GM19351 (cell line): Measurements from ENCODE around the gene TMA7.

Experiments
- ATAC-seq: cut with Tn5 transposase; IDR thresholded peaks from one replicate; pipeline ENCODE4 v1.9.1; 2021; ENCODE audit warnings: mild to moderate bottlenecking, moderate library complexity; ENCODE audit not compliant: unreplicated experiment

Gene TMA7

GRCh38 chr3:48408823-48409281, 31.2 kb upstream of the TMA7 start:
- no peak for ATAC-seq

- ATAC-seq, result no peak
Observed at GRCh38 chr3:48409291-48410201, 30.5 kb upstream of the TMA7 start.

- no peak for ATAC-seq
Observed at GRCh38 chr3:48410205-48411040, 29.6 kb upstream of the TMA7 start.

- ATAC-seq, result no peak
Observed at GRCh38 chr3:48411041-48411588, 28.9 kb upstream of the TMA7 start.

GRCh38 chr3:48411606-48412374, 28.3 kb upstream of the TMA7 start:
- ATAC-seq, result no peak

- no peak for ATAC-seq
Observed at GRCh38 chr3:48412375-48413001, 27.6 kb upstream of the TMA7 start.

- no peak for ATAC-seq
Observed at GRCh38 chr3:48413086-48413485, 27.0 kb upstream of the TMA7 start.

GRCh38 chr3:48413611-48414010, 26.4 kb upstream of the TMA7 start:
- ATAC-seq, result no peak

GRCh38 chr3:48414376-48415250, 25.4 kb upstream of the TMA7 start:
- ATAC-seq, result no peak

- no peak for ATAC-seq
Observed at GRCh38 chr3:48415251-48415953, 24.7 kb upstream of the TMA7 start.

GRCh38 chr3:48416091-48416505, 24.0 kb upstream of the TMA7 start:
- ATAC-seq, result no peak

- no peak for ATAC-seq
Observed at GRCh38 chr3:48416546-48416945, 23.5 kb upstream of the TMA7 start.

- ATAC-seq, result no peak
Observed at GRCh38 chr3:48417529-48418108, 22.4 kb upstream of the TMA7 start.

- no peak for ATAC-seq
Observed at GRCh38 chr3:48418140-48418539, 21.9 kb upstream of the TMA7 start.

- no peak for ATAC-seq
Observed at GRCh38 chr3:48418651-48419050, 21.4 kb upstream of the TMA7 start.

- no peak for ATAC-seq
Observed at GRCh38 chr3:48419149-48419548, 20.9 kb upstream of the TMA7 start.

- ATAC-seq, result no peak
Observed at GRCh38 chr3:48419597-48419996, 20.5 kb upstream of the TMA7 start.

GRCh38 chr3:48420561-48420960, 19.5 kb upstream of the TMA7 start:
- no peak for ATAC-seq
